Head of caudate nucleus (tissue), 42 donors: ENCODE measurements around the gene ART3.
A peak's percentile ranks its signal among the peaks of the same experiment; 100 is the strongest.

Source experiments
- DNase-seq, 42 donors: peaks; one replicate each; pipeline versions ENCODE4 v3.0.0 to v3.0.0-alpha.2; 2020 to 2021; ENCODE audit warnings: mixed read lengths in 7 of 42
- intact Hi-C: fragments of 100-400 bp; cut with DNase I; formaldehyde crosslinking; loops from one replicate; pipeline ENCODE4 v1.15.0; 2022

Gene ART3

GRCh38 chr4:76120199-76120598, 45.7 kb downstream of the ART3 start:
- no peak for DNase-seq
- intact Hi-C loops, result no loop called here

- DNase-seq, result no peak
- intact Hi-C loops, result no loop called here
Observed at GRCh38 chr4:76125816-76126215, 51.3 kb downstream of the ART3 start.

GRCh38 chr4:76127754-76128153, 53.2 kb downstream of the ART3 start:
- no peak for DNase-seq
- intact Hi-C loops, result no loop called here

GRCh38 chr4:76141241-76141640, 66.7 kb downstream of the ART3 start:
- no peak for DNase-seq
- intact Hi-C loops, result no loop called here

GRCh38 chr4:76144546-76144945, 70.0 kb downstream of the ART3 start:
- DNase-seq, result no peak
- intact Hi-C loops, result no loop called here

GRCh38 chr4:76147454-76148141, 73.1 kb downstream of the ART3 start:
- peak in 21 of 42 donors; percentile 13 to 60 (median 31) for DNase-seq
- intact Hi-C loops, result no loop called here

GRCh38 chr4:76148142-76148865, 73.8 kb downstream of the ART3 start, which contains the start of gene NUP54:
NUP54 (minus strand) TSS chr4:76148397; CDS start chr4:76148374, 23 bp downstream.
- intact Hi-C loops, result no loop called here
- peak; percentile 91 to 98 (median 95) for DNase-seq

- no peak for DNase-seq
- intact Hi-C loops, result no loop called here
Observed at GRCh38 chr4:76153356-76153755, 78.8 kb downstream of the ART3 start.

GRCh38 chr4:76155979-76156378, 81.5 kb downstream of the ART3 start:
- intact Hi-C loops, result no loop called here
- no peak for DNase-seq

GRCh38 chr4:76156635-76157034, 82.1 kb downstream of the ART3 start:
- intact Hi-C loops, result no loop called here
- DNase-seq, result no peak

GRCh38 chr4:76160355-76160754, 85.8 kb downstream of the ART3 start:
- DNase-seq, result no peak
- intact Hi-C loops, result no loop called here
